Measurements from ENCODE around the gene ACSL3. TPM values are rescaled to one million over a fixed set of nuclear protein-coding genes. Genes with fewer than 3 reads are reported as not detected.
A peak's percentile ranks its signal among the peaks of the same experiment; 100 is the strongest.

Gene ACSL3
- total and polyA plus RNA-seq, 4 donors = 22.2 to 154 (median 59.2) TPM

- ATAC-seq (ENCODE audit: insufficient read depth, low FRiP score) (no peak), DNase-seq (peak in 2 of 3 donors; percentile 73 to 87)
- 15 to 21% methylated on average over 3 of the region's 3 CpGs for WGBS, 2 donors
- Histone ChIP-seq H3K9me3 (ENCODE audit: control insufficient read depth in 4 of 4, insufficient read depth in 3 of 4, low read length in 3 of 4) (peaks cover 0 to 2% (median 0%) of the 10 kb centered on the region in 4 donors), H3K4me1 (ENCODE audit: control insufficient read depth in 5 of 5, insufficient read depth in 5 of 5, low read length in 5 of 5) (peaks cover 0 to 4% (median 0%) of the 10 kb centered on the region in 5 donors), H3K9ac (ENCODE audit: insufficient read depth in 1 of 2, low read length in 2 of 2) (no peak overlapping the region), H3K36me3 (ENCODE audit: control insufficient read depth in 4 of 4, insufficient read depth in 4 of 4, low read length in 4 of 4) (no peaks in the 10 kb centered on the region), H3K27me3 (ENCODE audit: control insufficient read depth in 3 of 3, insufficient read depth in 3 of 3, low read length in 2 of 3) (peaks cover 0 to 2% (median 0%) of the 10 kb centered on the region in 3 donors), H3K4me3 (no peak overlapping the region), H3K27ac (ENCODE audit: low read depth in 1 of 2, low read length in 1 of 2) (no peak overlapping the region)
- no peak for TF ChIP-seq CTCF (IDR thresholded peaks at IDR 0.05; ENCODE audit: control extremely low read depth, extremely low read depth)
Observed at GRCh38 chr2:222969491-222969890, 108.7 kb downstream of the ACSL3 start.

- Histone ChIP-seq H3K36me3 (ENCODE audit: control insufficient read depth in 4 of 4, insufficient read depth in 4 of 4, low read length in 4 of 4) (no peaks in the 10 kb centered on the region), H3K4me3 (no peak overlapping the region), H3K27me3 (ENCODE audit: control insufficient read depth in 3 of 3, insufficient read depth in 3 of 3, low read length in 2 of 3) (no peaks in the 10 kb centered on the region), H3K9me3 (ENCODE audit: control insufficient read depth in 4 of 4, insufficient read depth in 3 of 4, low read length in 3 of 4) (no peaks in the 10 kb centered on the region), H3K4me1 (ENCODE audit: control insufficient read depth in 5 of 5, insufficient read depth in 5 of 5, low read length in 5 of 5) (peaks cover 0 to 6% (median 0%) of the 10 kb centered on the region in 5 donors), H3K9ac (ENCODE audit: insufficient read depth in 1 of 2, low read length in 2 of 2) (no peak overlapping the region), H3K27ac (ENCODE audit: low read depth in 1 of 2, low read length in 1 of 2) (no peak overlapping the region)
- ATAC-seq (ENCODE audit: insufficient read depth, low FRiP score) (no peak), DNase-seq (no peak)
- TF ChIP-seq CTCF (IDR thresholded peaks at IDR 0.05; ENCODE audit: control extremely low read depth, extremely low read depth) = no peak
- whole genome bisulfite sequencing, 2 donors = 84 to 89% methylated on average over 10 of the region's 10 CpGs
Observed at GRCh38 chr2:222972420-222972819, 111.6 kb downstream of the ACSL3 start.

GRCh38 chr2:222973237-222973636 is 112.4 kb downstream of the ACSL3 start:
- Histone ChIP-seq H3K27me3 (ENCODE audit: control insufficient read depth in 3 of 3, insufficient read depth in 3 of 3, low read length in 2 of 3) (no peaks in the 10 kb centered on the region), H3K4me3 (no peak overlapping the region), H3K4me1 (ENCODE audit: control insufficient read depth in 5 of 5, insufficient read depth in 5 of 5, low read length in 5 of 5) (peaks cover 0 to 6% (median 0%) of the 10 kb centered on the region in 5 donors), H3K27ac (ENCODE audit: low read depth in 1 of 2, low read length in 1 of 2) (no peak overlapping the region), H3K9me3 (ENCODE audit: control insufficient read depth in 4 of 4, insufficient read depth in 3 of 4, low read length in 3 of 4) (no peaks in the 10 kb centered on the region), H3K36me3 (ENCODE audit: control insufficient read depth in 4 of 4, insufficient read depth in 4 of 4, low read length in 4 of 4) (no peaks in the 10 kb centered on the region), H3K9ac (ENCODE audit: insufficient read depth in 1 of 2, low read length in 2 of 2) (no peak overlapping the region)
- no peak for DNase-seq
- TF ChIP-seq CTCF (IDR thresholded peaks at IDR 0.05; ENCODE audit: control extremely low read depth, extremely low read depth) = no peak
- peak; percentile 20 for ATAC-seq (ENCODE audit: insufficient read depth, low FRiP score)
- 80 to 86% methylated on average over 4 of the region's 4 CpGs for WGBS, 2 donors

- 89 to 95% methylated on average over 2 of the region's 2 CpGs for WGBS, 2 donors
- Histone ChIP-seq H3K4me1 (ENCODE audit: control insufficient read depth in 5 of 5, insufficient read depth in 5 of 5, low read length in 5 of 5) (peaks cover 0 to 6% (median 0%) of the 10 kb centered on the region in 5 donors), H3K4me3 (no peak overlapping the region), H3K36me3 (ENCODE audit: control insufficient read depth in 4 of 4, insufficient read depth in 4 of 4, low read length in 4 of 4) (no peaks in the 10 kb centered on the region), H3K27me3 (ENCODE audit: control insufficient read depth in 3 of 3, insufficient read depth in 3 of 3, low read length in 2 of 3) (no peaks in the 10 kb centered on the region), H3K27ac (ENCODE audit: low read depth in 1 of 2, low read length in 1 of 2) (no peak overlapping the region), H3K9me3 (ENCODE audit: control insufficient read depth in 4 of 4, insufficient read depth in 3 of 4, low read length in 3 of 4) (no peaks in the 10 kb centered on the region), H3K9ac (ENCODE audit: insufficient read depth in 1 of 2, low read length in 2 of 2) (no peak overlapping the region)
- DNase-seq (no peak), ATAC-seq (ENCODE audit: insufficient read depth, low FRiP score) (no peak)
- TF ChIP-seq CTCF (IDR thresholded peaks at IDR 0.05; ENCODE audit: control extremely low read depth, extremely low read depth) = no peak
Observed at GRCh38 chr2:222973733-222974132, 112.9 kb downstream of the ACSL3 start.

Data from lung (tissue), 12 donors.